Panc1 (cell line): Measurements from ENCODE around the gene TGFBRAP1.

ENCODE experiments used
- POLR2AphosphoS5 ChIP-seq: IDR thresholded peaks from 2 replicates; pipeline ENCODE4 v1.6.1; 2012; ENCODE audit warnings: mild to moderate bottlenecking, low read depth, low read length, moderate library complexity
- SIN3A ChIP-seq: IDR thresholded peaks from 2 replicates; pipeline ENCODE4 v1.6.1; 2012; ENCODE audit warnings: low read depth, mild to moderate bottlenecking, low read length, moderate library complexity, borderline replicate concordance; ENCODE audit not compliant: insufficient read depth
- TCF7L2 ChIP-seq: IDR thresholded peaks from 2 replicates; pipeline ENCODE4 v1.6.1; 2011; ENCODE audit warnings: mild to moderate bottlenecking, low read depth, low read length, inconsistent platforms
- TF ChIP-seq, protein P1 (sequence below): fragments of 450-650 bp; IDR thresholded peaks from 2 replicates; pipeline ENCODE4 v1.5.1; 2017; ENCODE audit warnings: mild to moderate bottlenecking
- TF ChIP-seq, protein P2 (sequence below), 2 experiments: IDR thresholded peaks; 2 replicates each; pipeline ENCODE4 v1.6.1; 2011 to 2012; ENCODE audit warnings: low read depth in 2 of 2, control low read depth in 1 of 2, low read length in 1 of 2, mild to moderate bottlenecking in 1 of 2, moderate library complexity in 1 of 2; ENCODE audit not compliant: insufficient read depth in 1 of 2

DNA sequence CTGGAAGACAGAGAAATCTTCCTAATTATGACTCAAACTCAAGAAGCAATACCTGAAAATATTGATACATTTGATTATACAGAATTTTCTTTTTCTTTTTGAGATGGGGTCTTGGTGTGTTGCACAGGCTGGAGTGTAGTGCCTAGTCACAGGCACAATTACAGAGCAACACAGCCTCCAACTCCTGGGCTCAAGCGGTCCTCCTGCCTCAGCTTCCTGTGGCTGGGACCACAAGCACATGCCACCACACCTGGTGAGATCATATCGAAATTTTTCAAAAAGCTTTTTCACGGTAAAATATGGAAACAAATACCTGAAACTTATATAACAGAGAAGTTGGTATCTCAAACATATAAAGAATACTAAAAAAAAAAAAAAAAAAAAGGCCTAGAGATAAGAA is 27.9 kb downstream of the TGFBRAP1 start:
- TF ChIP-seq, protein P1, sequence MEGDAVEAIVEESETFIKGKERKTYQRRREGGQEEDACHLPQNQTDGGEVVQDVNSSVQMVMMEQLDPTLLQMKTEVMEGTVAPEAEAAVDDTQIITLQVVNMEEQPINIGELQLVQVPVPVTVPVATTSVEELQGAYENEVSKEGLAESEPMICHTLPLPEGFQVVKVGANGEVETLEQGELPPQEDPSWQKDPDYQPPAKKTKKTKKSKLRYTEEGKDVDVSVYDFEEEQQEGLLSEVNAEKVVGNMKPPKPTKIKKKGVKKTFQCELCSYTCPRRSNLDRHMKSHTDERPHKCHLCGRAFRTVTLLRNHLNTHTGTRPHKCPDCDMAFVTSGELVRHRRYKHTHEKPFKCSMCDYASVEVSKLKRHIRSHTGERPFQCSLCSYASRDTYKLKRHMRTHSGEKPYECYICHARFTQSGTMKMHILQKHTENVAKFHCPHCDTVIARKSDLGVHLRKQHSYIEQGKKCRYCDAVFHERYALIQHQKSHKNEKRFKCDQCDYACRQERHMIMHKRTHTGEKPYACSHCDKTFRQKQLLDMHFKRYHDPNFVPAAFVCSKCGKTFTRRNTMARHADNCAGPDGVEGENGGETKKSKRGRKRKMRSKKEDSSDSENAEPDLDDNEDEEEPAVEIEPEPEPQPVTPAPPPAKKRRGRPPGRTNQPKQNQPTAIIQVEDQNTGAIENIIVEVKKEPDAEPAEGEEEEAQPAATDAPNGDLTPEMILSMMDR, result no peak
- TF ChIP-seq, protein P2, sequence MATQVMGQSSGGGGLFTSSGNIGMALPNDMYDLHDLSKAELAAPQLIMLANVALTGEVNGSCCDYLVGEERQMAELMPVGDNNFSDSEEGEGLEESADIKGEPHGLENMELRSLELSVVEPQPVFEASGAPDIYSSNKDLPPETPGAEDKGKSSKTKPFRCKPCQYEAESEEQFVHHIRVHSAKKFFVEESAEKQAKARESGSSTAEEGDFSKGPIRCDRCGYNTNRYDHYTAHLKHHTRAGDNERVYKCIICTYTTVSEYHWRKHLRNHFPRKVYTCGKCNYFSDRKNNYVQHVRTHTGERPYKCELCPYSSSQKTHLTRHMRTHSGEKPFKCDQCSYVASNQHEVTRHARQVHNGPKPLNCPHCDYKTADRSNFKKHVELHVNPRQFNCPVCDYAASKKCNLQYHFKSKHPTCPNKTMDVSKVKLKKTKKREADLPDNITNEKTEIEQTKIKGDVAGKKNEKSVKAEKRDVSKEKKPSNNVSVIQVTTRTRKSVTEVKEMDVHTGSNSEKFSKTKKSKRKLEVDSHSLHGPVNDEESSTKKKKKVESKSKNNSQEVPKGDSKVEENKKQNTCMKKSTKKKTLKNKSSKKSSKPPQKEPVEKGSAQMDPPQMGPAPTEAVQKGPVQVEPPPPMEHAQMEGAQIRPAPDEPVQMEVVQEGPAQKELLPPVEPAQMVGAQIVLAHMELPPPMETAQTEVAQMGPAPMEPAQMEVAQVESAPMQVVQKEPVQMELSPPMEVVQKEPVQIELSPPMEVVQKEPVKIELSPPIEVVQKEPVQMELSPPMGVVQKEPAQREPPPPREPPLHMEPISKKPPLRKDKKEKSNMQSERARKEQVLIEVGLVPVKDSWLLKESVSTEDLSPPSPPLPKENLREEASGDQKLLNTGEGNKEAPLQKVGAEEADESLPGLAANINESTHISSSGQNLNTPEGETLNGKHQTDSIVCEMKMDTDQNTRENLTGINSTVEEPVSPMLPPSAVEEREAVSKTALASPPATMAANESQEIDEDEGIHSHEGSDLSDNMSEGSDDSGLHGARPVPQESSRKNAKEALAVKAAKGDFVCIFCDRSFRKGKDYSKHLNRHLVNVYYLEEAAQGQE (IDR thresholded peaks at IDR 0.05; ENCODE audit: insufficient read depth in 1 of 2, low read depth in 2 of 2, low read length in 1 of 2), result no peak
- no peak for TF ChIP-seq SIN3A
- TF ChIP-seq POLR2AphosphoS5, result no peak
- TF ChIP-seq TCF7L2, result no peak
